ENCODE measurements around the gene ERG.

ERG gene

DNA sequence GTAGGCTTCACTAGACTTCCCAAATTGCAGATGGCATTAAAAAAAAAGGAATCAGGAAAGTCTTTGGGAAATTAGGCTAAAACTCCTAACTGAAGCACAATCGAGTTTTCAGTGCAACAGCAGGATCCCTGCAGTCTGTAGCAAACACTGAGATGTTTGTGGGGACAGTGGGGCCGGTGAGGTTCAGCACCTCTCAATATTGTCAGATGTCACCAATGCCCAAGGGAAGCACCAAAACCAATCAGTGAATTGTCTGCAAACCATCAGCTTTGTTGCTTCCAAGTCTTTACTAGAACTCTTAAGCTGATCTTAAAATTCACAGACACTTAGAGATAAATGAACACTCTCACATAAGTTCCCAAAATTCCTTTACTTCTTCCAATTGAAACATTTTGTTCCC is 2.6 kb downstream of the ERG start:
- Histone ChIP-seq H3K4me1 (ENCODE audit: insufficient read depth, poor library complexity, severe bottlenecking) (peaks cover 5% of the 10 kb centered on the region), H3K9me3 (ENCODE audit: severe bottlenecking) (no peaks in the 10 kb centered on the region), H3K4me3 (ENCODE audit: severe bottlenecking) (no peak overlapping the region), H3K27ac (ENCODE audit: poor library complexity, severe bottlenecking) (no peak overlapping the region), H3K36me3 (ENCODE audit: low read depth) (no peaks in the 10 kb centered on the region), H3K27me3 (ENCODE audit: insufficient read depth, poor library complexity, severe bottlenecking) (no peaks in the 10 kb centered on the region)
- TF ChIP-seq, protein P1, sequence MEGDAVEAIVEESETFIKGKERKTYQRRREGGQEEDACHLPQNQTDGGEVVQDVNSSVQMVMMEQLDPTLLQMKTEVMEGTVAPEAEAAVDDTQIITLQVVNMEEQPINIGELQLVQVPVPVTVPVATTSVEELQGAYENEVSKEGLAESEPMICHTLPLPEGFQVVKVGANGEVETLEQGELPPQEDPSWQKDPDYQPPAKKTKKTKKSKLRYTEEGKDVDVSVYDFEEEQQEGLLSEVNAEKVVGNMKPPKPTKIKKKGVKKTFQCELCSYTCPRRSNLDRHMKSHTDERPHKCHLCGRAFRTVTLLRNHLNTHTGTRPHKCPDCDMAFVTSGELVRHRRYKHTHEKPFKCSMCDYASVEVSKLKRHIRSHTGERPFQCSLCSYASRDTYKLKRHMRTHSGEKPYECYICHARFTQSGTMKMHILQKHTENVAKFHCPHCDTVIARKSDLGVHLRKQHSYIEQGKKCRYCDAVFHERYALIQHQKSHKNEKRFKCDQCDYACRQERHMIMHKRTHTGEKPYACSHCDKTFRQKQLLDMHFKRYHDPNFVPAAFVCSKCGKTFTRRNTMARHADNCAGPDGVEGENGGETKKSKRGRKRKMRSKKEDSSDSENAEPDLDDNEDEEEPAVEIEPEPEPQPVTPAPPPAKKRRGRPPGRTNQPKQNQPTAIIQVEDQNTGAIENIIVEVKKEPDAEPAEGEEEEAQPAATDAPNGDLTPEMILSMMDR (IDR thresholded peaks at IDR 0.05; ENCODE audit: poor library complexity, severe bottlenecking), result no peak
- no peak for ATAC-seq (ENCODE audit: low read depth)
- DNase-seq (ENCODE audit: low spot score), result no peak

DNA sequence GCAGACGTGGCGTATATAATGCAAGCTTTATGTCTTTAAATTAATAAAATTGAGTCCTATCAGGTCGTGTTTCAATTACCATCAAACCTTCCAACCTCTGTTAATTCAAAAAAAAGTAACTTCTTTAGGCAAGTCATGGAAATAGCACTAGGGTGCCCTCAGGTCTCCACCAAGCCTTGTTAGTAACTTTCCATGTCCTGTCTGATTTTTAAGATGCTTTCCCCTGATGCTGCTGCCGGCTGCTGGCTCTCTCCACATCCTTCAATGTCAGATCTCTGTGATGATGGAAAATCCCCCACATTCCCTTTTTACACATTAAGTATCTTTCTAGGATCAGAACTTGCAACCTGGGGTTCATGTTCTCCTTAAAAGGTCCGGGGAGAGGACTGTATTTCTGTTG is 3.0 kb downstream of the ERG start:
- ATAC-seq (ENCODE audit: low read depth) (no peak), DNase-seq (ENCODE audit: low spot score) (no peak)
- no peaks in the 10 kb centered on the region for H3K36me3 ChIP-seq (ENCODE audit: low read depth)
- TF ChIP-seq, protein P1 (IDR thresholded peaks at IDR 0.05; ENCODE audit: poor library complexity, severe bottlenecking), result no peak
- H3K9me3 ChIP-seq (ENCODE audit: severe bottlenecking), result no peaks in the 10 kb centered on the region
- H3K4me3 ChIP-seq (ENCODE audit: severe bottlenecking), result no peak overlapping the region
- peaks cover 5% of the 10 kb centered on the region for H3K4me1 ChIP-seq (ENCODE audit: insufficient read depth, poor library complexity, severe bottlenecking)
- H3K27me3 ChIP-seq (ENCODE audit: insufficient read depth, poor library complexity, severe bottlenecking), result no peaks in the 10 kb centered on the region
- H3K27ac ChIP-seq (ENCODE audit: poor library complexity, severe bottlenecking), result no peak overlapping the region

DNA sequence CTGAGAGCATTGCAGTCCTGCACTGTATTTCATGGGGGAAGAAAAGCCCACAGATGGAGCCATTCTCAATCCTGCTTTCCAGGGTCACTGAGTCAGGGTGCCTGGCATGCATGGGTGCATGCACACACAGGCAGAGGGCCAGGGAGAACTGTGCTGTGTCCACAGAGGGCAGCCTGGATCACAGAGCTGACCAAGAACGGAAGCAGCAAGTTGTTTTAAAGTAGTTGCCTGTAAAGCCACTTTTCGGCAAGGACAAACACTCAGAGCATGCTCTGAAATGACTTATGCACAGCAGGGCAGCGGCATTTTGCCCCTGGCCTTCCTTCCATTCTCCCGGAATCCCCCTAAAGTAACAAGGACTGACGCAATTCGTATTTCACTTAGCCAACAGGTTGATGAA is 3.6 kb downstream of the ERG start:
- Histone ChIP-seq H3K27me3 (ENCODE audit: insufficient read depth, poor library complexity, severe bottlenecking) (no peaks in the 10 kb centered on the region), H3K4me1 (ENCODE audit: insufficient read depth, poor library complexity, severe bottlenecking) (peaks cover 5% of the 10 kb centered on the region), H3K4me3 (ENCODE audit: severe bottlenecking) (no peak overlapping the region), H3K9me3 (ENCODE audit: severe bottlenecking) (no peaks in the 10 kb centered on the region), H3K36me3 (ENCODE audit: low read depth) (no peaks in the 10 kb centered on the region), H3K27ac (ENCODE audit: poor library complexity, severe bottlenecking) (no peak overlapping the region)
- ATAC-seq (ENCODE audit: low read depth) (no peak), DNase-seq (ENCODE audit: low spot score) (no peak)
- TF ChIP-seq, protein P1 (IDR thresholded peaks at IDR 0.05; ENCODE audit: poor library complexity, severe bottlenecking), result no peak

DNA sequence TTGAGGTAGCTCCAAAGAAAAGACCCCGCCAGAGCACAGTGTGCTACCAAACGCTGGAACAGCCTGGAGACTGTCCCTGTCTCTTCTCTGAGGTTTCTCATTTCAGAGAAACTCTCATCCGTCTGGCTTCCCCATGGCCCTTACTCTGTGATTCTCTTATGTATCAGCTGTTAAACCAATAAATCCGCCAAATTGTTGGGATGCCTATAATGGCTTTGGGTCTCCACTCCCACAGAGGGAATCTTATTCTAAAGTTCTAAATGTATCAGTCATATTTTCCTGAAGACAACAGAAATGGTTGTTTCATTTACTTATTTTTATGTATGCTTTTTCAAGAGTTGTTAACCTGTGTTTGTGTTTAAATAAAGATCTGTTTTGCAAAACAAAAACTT is 4.0 kb downstream of the ERG start:
- Histone ChIP-seq H3K36me3 (ENCODE audit: low read depth) (no peaks in the 10 kb centered on the region), H3K9me3 (ENCODE audit: severe bottlenecking) (no peaks in the 10 kb centered on the region), H3K27me3 (ENCODE audit: insufficient read depth, poor library complexity, severe bottlenecking) (no peaks in the 10 kb centered on the region), H3K4me1 (ENCODE audit: insufficient read depth, poor library complexity, severe bottlenecking) (peaks cover 5% of the 10 kb centered on the region), H3K4me3 (ENCODE audit: severe bottlenecking) (no peak overlapping the region), H3K27ac (ENCODE audit: poor library complexity, severe bottlenecking) (no peak overlapping the region)
- ATAC-seq (ENCODE audit: low read depth), result no peak
- TF ChIP-seq, protein P1 (IDR thresholded peaks at IDR 0.05; ENCODE audit: poor library complexity, severe bottlenecking), result no peak
- DNase-seq (ENCODE audit: low spot score), result no peak

DNA sequence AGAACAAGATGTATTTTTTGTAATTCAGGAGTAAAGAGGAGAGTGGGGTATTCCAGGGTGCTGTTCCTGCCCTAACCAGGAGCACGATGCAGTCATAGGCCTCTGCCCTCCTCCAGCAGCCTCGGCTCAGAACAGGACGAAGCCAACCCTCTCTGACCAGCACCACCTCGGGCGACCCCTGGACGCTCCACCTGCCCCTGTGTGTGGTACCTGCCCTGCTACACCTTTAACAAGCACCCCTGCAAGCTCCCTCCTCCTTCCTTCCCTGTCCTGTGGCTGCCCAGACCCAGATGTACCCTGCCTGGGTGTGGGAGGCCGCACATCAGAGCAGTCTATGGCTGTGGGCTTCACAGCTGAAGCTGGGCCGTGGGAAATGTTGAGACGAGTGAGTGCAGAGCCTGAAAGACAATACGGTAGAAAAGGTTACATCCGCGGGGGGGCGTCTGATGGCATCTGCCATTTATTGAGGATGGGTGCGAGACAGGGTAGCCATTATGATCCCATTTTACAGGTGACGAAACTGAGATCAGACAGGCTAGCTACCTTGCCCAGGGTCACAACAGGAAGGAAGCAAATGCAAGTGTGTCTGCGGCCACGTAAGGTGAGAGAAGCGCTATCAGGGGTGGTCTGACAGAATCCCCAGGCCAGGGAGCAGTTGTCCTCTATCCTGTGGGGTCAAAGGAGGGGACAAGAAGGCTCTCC is 4.6 kb downstream of the ERG start:
- peaks cover 9% of the 10 kb centered on the region for H3K4me1 ChIP-seq (ENCODE audit: insufficient read depth, poor library complexity, severe bottlenecking)
- no peak for ATAC-seq (ENCODE audit: low read depth)
- TF ChIP-seq, protein P1 (IDR thresholded peaks at IDR 0.05; ENCODE audit: poor library complexity, severe bottlenecking), result no peak
- no peaks in the 10 kb centered on the region for H3K9me3 ChIP-seq (ENCODE audit: severe bottlenecking)
- H3K27me3 ChIP-seq (ENCODE audit: insufficient read depth, poor library complexity, severe bottlenecking), result no peaks in the 10 kb centered on the region
- DNase-seq (ENCODE audit: low spot score), result no peak
- no peaks in the 10 kb centered on the region for H3K36me3 ChIP-seq (ENCODE audit: low read depth)
- H3K27ac ChIP-seq (ENCODE audit: poor library complexity, severe bottlenecking), result no peak overlapping the region
- H3K4me3 ChIP-seq (ENCODE audit: severe bottlenecking), result no peak overlapping the region

Data from RWPE2 (cell line).